Omental fat pad (tissue), 4 donors: ENCODE results near the gene PRKD3. TPM values are rescaled to one million over a fixed set of nuclear protein-coding genes. Genes with fewer than 3 reads are reported as not detected.

Source experiments
- ATAC-seq: fragments of 150-250 bp; one replicate; pipeline ENCODE4 v1.9.1; 2016; ENCODE audit warnings: mild to moderate bottlenecking, moderate library complexity; ENCODE audit not compliant: low FRiP score
- DNase-seq: peaks from one replicate; pipeline ENCODE4 v3.0.0-alpha.2; 2019; ENCODE audit warnings: low spot score
- CTCF ChIP-seq, 3 donors: fragments of 450-650 bp; IDR thresholded peaks; one replicate each; pipeline ENCODE4 v1.5.1; 2016 to 2017; ENCODE audit warnings: antibody characterized with exemption in 3 of 3, mild to moderate bottlenecking in 3 of 3, moderate library complexity in 2 of 3
- total RNA-seq, 4 donors: library from RNA; depleted of rRNA; stranded (reverse); fragments of >200 nt; gene quantifications; one replicate each; pipeline ENCODE4 v1.1.0, GENCODE V29; 2016

Gene PRKD3
- total RNA-seq, result 10 to 100 TPM; 26.4 to 68.3 (median 42.3) TPM

- DNase-seq (no peak), ATAC-seq (peak; percentile 91)
- no peak for TF ChIP-seq CTCF (IDR thresholded peaks at IDR 0.05)
Measured at GRCh38 chr2:37324786-37325624, at the start of gene PRKD3. TSS of gene PRKD3 (minus strand) at chr2:37324833. CDS start at chr2:37316524, 8,309 bp downstream.

- ATAC-seq (no peak), DNase-seq (no peak)
- TF ChIP-seq CTCF (IDR thresholded peaks at IDR 0.05), result no peak
Measured at GRCh38 chr2:37372000-37372399, 47.4 kb upstream of the PRKD3 start.

DNA sequence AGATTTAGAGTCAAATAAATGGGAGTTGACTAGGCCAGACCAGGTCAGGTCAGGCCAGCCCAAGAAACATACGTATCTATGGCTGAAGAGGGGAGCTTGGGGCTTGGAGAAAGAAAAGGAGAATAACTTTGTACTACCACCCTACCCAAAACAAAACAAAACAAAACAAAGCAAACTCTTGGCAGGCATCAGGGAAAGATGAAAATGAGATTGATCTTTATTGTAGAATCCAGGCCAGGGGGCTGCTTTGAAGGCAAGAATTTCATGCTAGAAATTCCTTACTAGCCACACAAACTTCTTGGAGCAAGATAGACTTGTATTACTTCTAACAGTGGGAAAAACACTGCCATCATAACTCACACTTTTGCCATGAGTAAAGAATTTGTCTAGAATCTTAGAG lies 46.0 kb upstream of the PRKD3 start:
- ATAC-seq, result no peak

GRCh38 chr2:37367984-37368383 lies 43.4 kb upstream of the PRKD3 start:
- ATAC-seq (no peak), DNase-seq (no peak)
- no peak for TF ChIP-seq CTCF (IDR thresholded peaks at IDR 0.05)

More for the DNA sequence above, 46.0 kb upstream of the PRKD3 start:
- no peak for TF ChIP-seq CTCF (IDR thresholded peaks at IDR 0.05)
- DNase-seq, result no peak

DNA sequence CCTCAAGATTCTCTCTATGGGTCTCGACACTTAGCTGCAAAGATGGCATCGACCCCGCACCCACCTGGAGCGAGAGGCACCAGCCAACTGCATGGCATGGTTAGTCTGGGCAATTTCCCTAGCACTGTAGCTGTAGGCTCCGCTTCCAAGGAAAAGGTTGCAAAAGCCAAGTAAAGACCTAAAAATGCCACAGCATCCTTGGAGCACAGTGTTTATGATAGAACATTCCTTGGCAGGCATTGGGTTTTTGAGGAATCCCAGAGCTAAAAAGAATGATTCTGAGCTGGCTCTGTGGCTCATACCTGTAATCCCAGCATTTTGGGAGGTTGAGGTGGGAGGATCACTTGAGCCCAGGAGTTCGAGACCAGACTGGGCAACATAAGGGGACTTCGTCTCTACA lies 42.7 kb upstream of the PRKD3 start:
- no peak for ATAC-seq
- no peak for TF ChIP-seq CTCF (IDR thresholded peaks at IDR 0.05)
- DNase-seq, result no peak

DNA sequence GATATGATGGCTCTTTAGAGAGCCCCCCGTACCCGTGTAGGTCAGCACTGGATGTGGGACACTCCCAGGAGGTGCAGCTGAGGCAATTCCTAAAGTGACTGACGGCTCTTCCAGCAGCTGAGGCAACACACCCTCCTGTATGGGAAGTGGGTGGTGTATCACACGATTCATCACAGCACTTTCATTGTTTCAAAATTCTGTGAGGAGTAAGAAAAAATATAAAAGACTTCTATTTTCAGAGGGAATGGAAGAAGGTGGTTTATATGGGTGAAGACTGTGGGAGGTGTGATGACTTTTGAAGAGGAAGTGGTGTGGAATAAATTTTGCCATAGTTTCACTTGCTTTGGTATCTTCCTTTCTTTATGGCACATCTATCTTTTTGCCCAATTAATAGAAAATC lies 42.1 kb upstream of the PRKD3 start:
- ATAC-seq (no peak), DNase-seq (no peak)
- TF ChIP-seq CTCF (IDR thresholded peaks at IDR 0.05), result no peak

DNA sequence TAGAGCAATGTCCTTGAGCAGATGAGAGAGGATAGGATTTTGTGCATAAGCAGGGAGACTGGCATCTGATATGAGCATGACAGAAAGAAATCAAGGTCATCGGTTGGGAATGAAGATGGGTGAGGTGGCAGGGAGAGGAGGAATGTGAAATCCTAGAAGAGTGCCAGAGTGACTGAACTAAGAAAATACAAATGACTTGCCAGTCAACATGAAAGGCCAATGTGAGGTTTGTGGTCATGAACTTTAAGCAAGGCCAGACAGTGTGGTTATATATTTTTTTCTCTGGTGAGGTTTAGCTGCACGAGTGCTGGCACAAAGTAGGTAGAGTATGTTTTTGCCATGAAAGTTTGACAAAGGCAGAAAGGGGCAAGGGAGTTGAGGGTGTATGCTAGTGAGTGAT lies 41.0 kb upstream of the PRKD3 start:
- no peak for ATAC-seq
- no peak for TF ChIP-seq CTCF (IDR thresholded peaks at IDR 0.05)
- no peak for DNase-seq
